Ectodermal cell (in vitro differentiated cells): ENCODE data around the gene SDK2.

Experiments
- H3K27ac ChIP-seq: 2 replicates; pipeline ENCODE4 v1.7.0; 2013; ENCODE audit warnings: mild to moderate bottlenecking, low read depth, low read length; ENCODE audit not compliant: insufficient read depth, poor library complexity, severe bottlenecking
- H3K27me3 ChIP-seq: 2 replicates; pipeline ENCODE4 v1.7.0; 2013; ENCODE audit warnings: mild to moderate bottlenecking, low read length; ENCODE audit not compliant: insufficient read depth, control insufficient read depth, poor library complexity, severe bottlenecking
- H3K36me3 ChIP-seq: one replicate; pipeline ENCODE4 v1.7.0; 2013; ENCODE audit warnings: low read length; ENCODE audit not compliant: control insufficient read depth, insufficient read depth
- H3K4me1 ChIP-seq: one replicate; pipeline ENCODE4 v1.7.0; 2013; ENCODE audit warnings: low read length; ENCODE audit not compliant: control insufficient read depth, insufficient read depth
- H3K4me3 ChIP-seq: 2 replicates; pipeline ENCODE4 v1.7.0; 2013; ENCODE audit warnings: low read depth, low read length, control low read depth; ENCODE audit not compliant: insufficient read depth
- H3K9me3 ChIP-seq: 2 replicates; pipeline ENCODE4 v1.7.0; 2013; ENCODE audit warnings: mild to moderate bottlenecking, low read length, moderate library complexity; ENCODE audit not compliant: control insufficient read depth
- WGBS, 2 experiments: methylation state at CpG; one replicate each; pipeline ENCODE4 v1.1.7; 2013; ENCODE audit warnings: missing lambda C conversion rate in 2 of 2; 5-methylcytosine and 5-hydroxymethylcytosine counted together

Gene SDK2

DNA sequence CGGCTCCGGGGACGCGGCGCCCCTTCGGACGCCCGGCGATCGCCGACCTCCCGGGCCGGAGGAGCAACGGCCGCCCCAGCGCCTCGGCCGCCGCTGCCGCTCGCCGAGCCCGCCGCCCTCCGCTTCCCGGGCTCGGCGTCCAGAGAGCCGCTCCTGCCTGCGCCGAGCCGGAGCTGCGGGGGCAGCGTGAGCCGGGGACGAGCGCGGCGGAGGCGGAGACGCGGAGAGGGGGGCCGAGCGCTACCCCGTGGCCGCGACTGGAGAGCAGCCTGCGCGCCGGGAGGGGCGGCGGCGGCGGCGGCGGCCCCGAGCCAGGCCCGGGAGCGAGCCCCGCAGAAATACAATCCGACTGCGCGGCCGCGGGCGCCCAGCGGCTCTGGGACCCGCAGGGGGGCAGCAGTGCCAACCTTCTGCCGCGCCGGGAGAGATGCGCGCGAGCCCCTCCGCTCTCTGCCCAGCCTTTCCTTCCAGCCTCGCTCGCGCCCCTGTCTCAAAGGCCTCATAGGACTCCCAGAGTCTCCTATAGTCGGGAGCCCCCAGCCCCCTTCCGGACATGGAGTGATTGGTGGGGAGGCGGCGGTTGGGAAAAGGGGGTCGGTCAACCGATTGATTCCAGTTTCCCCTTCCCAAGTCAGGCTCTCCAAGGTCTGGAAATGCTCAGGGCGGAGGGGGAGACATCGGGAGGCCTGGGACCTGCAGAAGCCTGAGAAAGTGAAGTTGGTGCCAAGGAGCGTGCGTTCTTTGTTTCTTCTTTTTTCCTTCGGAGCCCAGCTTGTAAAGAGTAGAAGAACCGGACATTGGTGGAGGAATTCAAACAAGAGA lies 1.0 kb upstream of the SDK2 start:
- Histone ChIP-seq H3K36me3 (no peaks in the 10 kb centered on the region), H3K9me3 (no peaks in the 10 kb centered on the region), H3K4me3 (peak overlapping the region; percentile 85), H3K27ac (peak overlapping the region; percentile 52), H3K4me1 (peaks cover 24% of the 10 kb centered on the region), H3K27me3 (peaks cover 4% of the 10 kb centered on the region)
- 1% methylated on average over 90 of the region's 90 CpGs for WGBS, 2 experiments

GRCh38 chr17:73643852-73644144 lies 447 bp downstream of the SDK2 start:
- WGBS, 2 experiments: 0% methylated on average over 13 of the region's 13 CpGs
- Histone ChIP-seq H3K36me3 (no peaks in the 10 kb centered on the region), H3K27me3 (peaks cover 4% of the 10 kb centered on the region), H3K27ac (no peak overlapping the region), H3K4me1 (peaks cover 35% of the 10 kb centered on the region), H3K4me3 (peak overlapping the region; percentile 85), H3K9me3 (no peaks in the 10 kb centered on the region)

DNA sequence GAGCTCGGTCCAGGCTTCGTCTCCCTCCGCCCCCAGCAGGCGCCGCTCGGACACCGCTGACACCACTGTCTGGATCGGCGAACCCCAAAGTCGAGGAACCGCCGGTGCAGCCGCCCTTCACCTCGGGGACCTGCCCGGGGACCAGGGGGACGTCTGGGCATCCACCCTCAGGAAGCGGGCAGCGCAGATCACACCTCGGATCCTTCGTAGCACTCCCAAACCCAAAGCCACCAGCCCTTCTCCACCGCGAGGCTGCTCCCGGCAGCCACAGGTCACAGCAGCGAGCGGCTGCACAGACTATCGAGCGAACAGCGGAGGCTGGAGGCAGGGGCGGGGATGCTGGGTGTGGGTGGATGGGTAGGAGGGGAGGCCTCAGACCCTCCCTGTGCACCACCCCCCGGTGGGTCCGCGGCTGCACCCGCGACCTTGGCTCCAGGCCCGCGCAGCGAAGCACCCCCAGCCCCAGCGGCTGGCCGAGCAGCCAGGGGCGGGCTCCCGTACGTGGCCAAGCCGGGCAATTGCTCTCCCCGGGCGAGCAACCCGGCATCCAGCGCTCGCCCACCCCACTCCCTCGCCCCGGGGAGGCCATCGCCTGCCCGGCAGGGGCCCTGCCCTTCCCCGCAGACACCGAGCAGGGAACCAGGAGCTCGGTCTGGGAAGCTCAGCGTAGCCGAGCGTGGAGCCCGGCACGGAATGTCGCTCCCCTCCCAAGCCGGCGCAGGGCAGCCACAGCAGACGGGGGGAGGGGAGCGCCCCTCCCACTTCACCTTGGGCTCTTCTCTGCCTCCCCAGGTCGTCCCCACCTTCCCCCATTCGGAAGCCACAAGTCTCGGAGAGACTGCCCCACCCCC lies 1.0 kb downstream of the SDK2 start:
- WGBS, 2 experiments: 0% methylated on average over 68 of the region's 68 CpGs
- peak overlapping the region; percentile 21 for H3K27ac ChIP-seq
- peaks cover 35% of the 10 kb centered on the region for H3K4me1 ChIP-seq
- peaks cover 3% of the 10 kb centered on the region for H3K27me3 ChIP-seq
- no peaks in the 10 kb centered on the region for H3K36me3 ChIP-seq
- H3K9me3 ChIP-seq: no peaks in the 10 kb centered on the region
- peak overlapping the region; percentile 85 for H3K4me3 ChIP-seq

DNA sequence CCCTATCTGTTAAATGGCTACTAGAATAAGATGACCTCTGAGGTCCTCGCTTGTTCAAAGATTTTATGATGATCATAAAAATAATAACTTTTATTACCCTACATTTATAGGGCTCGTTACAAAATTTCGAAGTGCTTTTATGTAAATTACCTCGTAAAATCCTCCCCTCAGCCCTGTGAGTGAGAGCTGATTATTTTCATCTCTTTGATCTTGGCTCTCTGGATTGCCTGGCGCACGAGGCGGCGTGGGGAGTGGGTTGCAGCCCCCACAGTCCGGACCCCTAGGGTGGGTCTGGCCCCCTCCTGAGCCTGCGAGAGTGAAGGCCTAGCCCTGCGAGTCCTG lies 1.6 kb downstream of the SDK2 start:
- H3K36me3 ChIP-seq: no peaks in the 10 kb centered on the region
- peaks cover 35% of the 10 kb centered on the region for H3K4me1 ChIP-seq
- H3K4me3 ChIP-seq: peak overlapping the region; percentile 85
- no peaks in the 10 kb centered on the region for H3K9me3 ChIP-seq
- no peak overlapping the region for H3K27ac ChIP-seq
- no peaks in the 10 kb centered on the region for H3K27me3 ChIP-seq
- 6 to 18% methylated on average over 8 to 11 of the region's 11 CpGs for WGBS, 2 experiments

GRCh38 chr17:73641826-73642600 lies 2.2 kb downstream of the SDK2 start:
- H3K27ac ChIP-seq: no peak overlapping the region
- no peaks in the 10 kb centered on the region for H3K9me3 ChIP-seq
- peaks cover 35% of the 10 kb centered on the region for H3K4me1 ChIP-seq
- H3K36me3 ChIP-seq: no peaks in the 10 kb centered on the region
- H3K27me3 ChIP-seq: no peaks in the 10 kb centered on the region
- WGBS, 2 experiments: 32 to 36% methylated on average over 12 of the region's 12 CpGs
- H3K4me3 ChIP-seq: peak overlapping the region; percentile 85

DNA sequence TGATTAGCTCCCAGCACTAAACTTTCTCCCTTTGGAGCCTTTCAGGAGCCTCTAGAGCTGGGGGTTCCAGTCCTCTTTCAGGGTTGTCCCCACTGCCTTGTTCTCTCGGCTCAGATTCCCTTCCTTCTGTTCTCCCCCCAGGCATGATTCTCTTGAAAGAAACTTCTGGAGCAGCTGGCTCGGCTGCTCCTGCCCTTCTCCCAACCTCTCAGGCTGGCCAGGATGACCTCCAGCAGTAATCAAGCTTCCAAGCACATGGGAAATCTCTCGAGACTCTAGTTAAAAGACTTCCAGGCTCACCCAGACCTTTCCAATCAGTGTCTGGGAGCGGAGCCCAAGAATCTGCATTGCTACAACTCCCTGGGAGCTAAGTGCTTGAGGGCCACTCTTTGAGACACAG lies 3.6 kb downstream of the SDK2 start:
- Histone ChIP-seq H3K36me3 (no peaks in the 10 kb centered on the region), H3K27ac (no peak overlapping the region), H3K9me3 (no peaks in the 10 kb centered on the region), H3K4me3 (peak overlapping the region; percentile 20), H3K27me3 (no peaks in the 10 kb centered on the region), H3K4me1 (peaks cover 35% of the 10 kb centered on the region)
- 77 to 78% methylated on average over 4 of the region's 4 CpGs for WGBS, 2 experiments

GRCh38 chr17:73639932-73640331 lies 4.3 kb downstream of the SDK2 start:
- Histone ChIP-seq H3K9me3 (no peaks in the 10 kb centered on the region), H3K4me3 (no peak overlapping the region), H3K4me1 (peaks cover 35% of the 10 kb centered on the region), H3K36me3 (no peaks in the 10 kb centered on the region), H3K27me3 (no peaks in the 10 kb centered on the region), H3K27ac (no peak overlapping the region)
- WGBS, 2 experiments: 77 to 82% methylated on average over 12 of the region's 12 CpGs

GRCh38 chr17:73639322-73639721 lies 4.9 kb downstream of the SDK2 start:
- WGBS, 2 experiments: 80 to 82% methylated on average over 11 of the region's 11 CpGs
- H3K4me1 ChIP-seq: peaks cover 35% of the 10 kb centered on the region
- H3K4me3 ChIP-seq: no peak overlapping the region
- no peaks in the 10 kb centered on the region for H3K36me3 ChIP-seq
- no peaks in the 10 kb centered on the region for H3K9me3 ChIP-seq
- H3K27me3 ChIP-seq: no peaks in the 10 kb centered on the region
- H3K27ac ChIP-seq: no peak overlapping the region

DNA sequence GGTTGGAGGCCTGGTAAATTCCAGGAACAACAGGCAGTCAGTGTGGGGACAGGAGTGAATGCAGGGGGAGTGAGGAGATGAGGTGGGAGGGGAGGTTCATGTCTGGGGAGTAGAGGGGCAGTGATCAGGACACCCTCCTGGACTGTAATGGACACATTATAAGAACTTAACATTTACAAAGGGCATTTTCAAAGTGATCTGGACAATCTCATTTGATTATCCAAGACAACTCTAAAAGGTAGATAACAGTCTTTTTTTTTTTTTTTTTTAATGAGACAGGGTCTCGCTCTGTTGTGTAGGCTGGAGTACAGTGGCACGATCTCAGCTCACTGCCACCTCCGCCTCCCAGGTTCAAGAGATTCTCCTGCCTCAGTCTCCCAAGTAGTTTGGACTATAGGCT lies 5.7 kb downstream of the SDK2 start:
- Histone ChIP-seq H3K9me3 (no peaks in the 10 kb centered on the region), H3K36me3 (no peaks in the 10 kb centered on the region), H3K27me3 (no peaks in the 10 kb centered on the region), H3K4me3 (no peak overlapping the region), H3K27ac (no peak overlapping the region), H3K4me1 (peaks cover 35% of the 10 kb centered on the region)
- WGBS, 2 experiments: 95 to 97% methylated on average over 3 of the region's 3 CpGs

DNA sequence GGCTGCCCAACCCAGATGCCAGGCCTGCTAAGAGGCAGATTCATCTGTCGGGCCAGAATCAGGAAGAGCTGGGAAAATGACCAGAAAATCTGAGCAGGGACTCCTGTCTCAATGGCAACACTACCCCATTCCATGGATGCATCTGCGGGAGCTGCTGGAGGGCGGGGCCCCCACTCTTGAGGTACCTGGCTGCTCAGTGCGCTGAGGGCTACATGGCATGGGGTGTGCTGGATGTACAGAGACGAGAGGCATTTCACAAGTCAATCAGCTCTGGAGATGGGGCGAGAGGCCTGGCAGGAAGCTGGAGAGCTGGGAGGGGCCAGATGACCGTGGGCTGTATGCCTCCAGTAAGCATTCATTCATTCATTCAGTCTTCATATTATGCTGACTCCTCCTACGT lies 6.4 kb downstream of the SDK2 start:
- peaks cover 35% of the 10 kb centered on the region for H3K4me1 ChIP-seq
- H3K36me3 ChIP-seq: no peaks in the 10 kb centered on the region
- no peak overlapping the region for H3K4me3 ChIP-seq
- no peaks in the 10 kb centered on the region for H3K9me3 ChIP-seq
- WGBS, 2 experiments: 90 to 93% methylated on average over 8 of the region's 8 CpGs
- H3K27me3 ChIP-seq: no peaks in the 10 kb centered on the region
- H3K27ac ChIP-seq: no peak overlapping the region
